CD14-positive monocyte (primary cell): ENCODE results near the gene GAS6. TPM values are rescaled to one million over a fixed set of nuclear protein-coding genes. Genes with fewer than 3 reads are reported as not detected.

Experiments
- DNase-seq, 3 donors: peaks; one replicate each; pipeline ENCODE4 v3.0.0-alpha.2; 2011 to 2022
- H2AFZ ChIP-seq: 2 replicates; pipeline ENCODE4 v1.6.0; 2012; ENCODE audit warnings: mild to moderate bottlenecking, low read depth, low read length, inconsistent platforms; ENCODE audit not compliant: insufficient read depth, poor library complexity, severe bottlenecking
- H3K27ac ChIP-seq, 2 donors: 1 replicate in 1 of 2; 2 replicates in 1 of 2; pipeline ENCODE4 v1.5.1; 2012 to 2013; ENCODE audit warnings: low read length in 2 of 2, control low read depth in 1 of 2, inconsistent platforms in 1 of 2, low read depth in 1 of 2, mild to moderate bottlenecking in 1 of 2
- H3K27me3 ChIP-seq, 2 donors: one replicate each; pipeline versions ENCODE4 v1.6.0 to v1.6.1; 2011 to 2013; ENCODE audit warnings: low read length in 2 of 2; ENCODE audit not compliant: control insufficient read depth in 2 of 2, insufficient read depth in 2 of 2
- H3K36me3 ChIP-seq, 2 donors: replicated peaks in 1 of 2; 1 replicate in 1 of 2; 2 replicates in 1 of 2; pipeline versions ENCODE4 v1.5.1 to v1.6.1; 2012 to 2013; ENCODE audit warnings: low read length in 2 of 2, control low read depth in 1 of 2, inconsistent platforms in 1 of 2, mild to moderate bottlenecking in 1 of 2; ENCODE audit not compliant: insufficient read depth in 2 of 2, control insufficient read depth in 1 of 2
- H3K4me1 ChIP-seq, 2 donors: 1 replicate in 1 of 2; 2 replicates in 1 of 2; pipeline versions ENCODE4 v1.5.1 to v1.6.1; 2012 to 2013; ENCODE audit warnings: low read length in 2 of 2, control low read depth in 1 of 2, inconsistent platforms in 1 of 2, mild to moderate bottlenecking in 1 of 2, moderate library complexity in 1 of 2; ENCODE audit not compliant: insufficient read depth in 2 of 2, control insufficient read depth in 1 of 2
- H3K4me2 ChIP-seq: replicated peaks from 2 replicates; pipeline ENCODE3; 2012; ENCODE audit warnings: low read length, moderate library complexity, mild to moderate bottlenecking; ENCODE audit not compliant: poor library complexity, severe bottlenecking; ENCODE audit errors: extremely low read depth
- H3K4me3 ChIP-seq, 3 experiments: fragments of 200-600 bp in 1 of 3; sonication (generic) in 1 of 3; replicated peaks in 1 of 3; 1 replicate in 2 of 3; 2 replicates in 1 of 3; pipeline ENCODE4 v1.5.1; 2011 to 2013; ENCODE audit warnings: low read length in 3 of 3, mild to moderate bottlenecking in 3 of 3, control low read depth in 2 of 3, low read depth in 2 of 3, inconsistent platforms in 1 of 3, moderate library complexity in 1 of 3
- H3K79me2 ChIP-seq: 2 replicates; pipeline ENCODE4 v1.6.0; 2012; ENCODE audit warnings: mild to moderate bottlenecking, control low read depth, inconsistent platforms, low read length, moderate library complexity; ENCODE audit not compliant: insufficient read depth
- H3K9ac ChIP-seq: 2 replicates; pipeline ENCODE4 v1.6.0; 2017; ENCODE audit warnings: low read length, mild to moderate bottlenecking; ENCODE audit not compliant: insufficient read depth, poor library complexity, severe bottlenecking
- H3K9me3 ChIP-seq, 2 donors: replicated peaks in 1 of 2; 1 replicate in 1 of 2; 2 replicates in 1 of 2; pipeline versions ENCODE4 v1.5.1 to v1.6.1; 2012 to 2013; ENCODE audit warnings: low read length in 2 of 2, control low read depth in 1 of 2; ENCODE audit not compliant: control insufficient read depth in 1 of 2, insufficient read depth in 1 of 2
- H4K20me1 ChIP-seq: 2 replicates; pipeline ENCODE4 v1.6.0; 2012; ENCODE audit warnings: mild to moderate bottlenecking, low read length, control low read depth, moderate library complexity; ENCODE audit not compliant: insufficient read depth
- H3K27ac Mint-ChIP-seq, 7 donors: one replicate each; pipeline ENCODE4 v1.8.0; 2020; ENCODE audit warnings: mild to moderate bottlenecking in 7 of 7, mixed read lengths in 7 of 7, moderate library complexity in 6 of 7, inconsistent platforms in 2 of 7
- H3K27me3 Mint-ChIP-seq, 3 donors: one replicate each; pipeline ENCODE4 v1.8.0; 2021 to 2022; ENCODE audit warnings: low read depth in 3 of 3, mild to moderate bottlenecking in 3 of 3, mixed read lengths in 3 of 3, moderate library complexity in 3 of 3, inconsistent platforms in 1 of 3
- H3K36me3 Mint-ChIP-seq, 2 donors: one replicate each; pipeline ENCODE4 v1.8.0; 2020; ENCODE audit warnings: mixed read lengths in 2 of 2, inconsistent platforms in 1 of 2, mild to moderate bottlenecking in 1 of 2
- H3K4me1 Mint-ChIP-seq: one replicate; pipeline ENCODE4 v1.8.0; 2020; ENCODE audit warnings: mild to moderate bottlenecking, mixed read lengths
- H3K4me3 Mint-ChIP-seq, 2 donors: one replicate each; pipeline ENCODE4 v1.8.0; 2020; ENCODE audit warnings: mild to moderate bottlenecking in 2 of 2, mixed read lengths in 2 of 2, moderate library complexity in 1 of 2
- H3K9me3 Mint-ChIP-seq, 7 donors: one replicate each; pipeline ENCODE4 v1.8.0; 2020 to 2022; ENCODE audit warnings: mixed read lengths in 7 of 7, mild to moderate bottlenecking in 6 of 7, moderate library complexity in 6 of 7, inconsistent platforms in 2 of 7
- CTCF ChIP-seq: fragments of 200-600 bp; IDR thresholded peaks from one replicate; pipeline ENCODE4 v1.8.0; 2022; ENCODE audit warnings: antibody characterized with exemption, mild to moderate bottlenecking
- WGBS: methylation state at CpG from one replicate; pipeline ENCODE4 v1.1.5; 2013; ENCODE audit warnings: missing lambda C conversion rate; ENCODE audit not compliant: insufficient coverage; 5-methylcytosine and 5-hydroxymethylcytosine counted together
- intact Hi-C, 2 donors: fragments of 100-400 bp; cut with micrococcal nuclease; formaldehyde crosslinking; loops; one replicate each; pipeline versions ENCODE4 v1.15.0 to v1.15.1; 2023
- polyA plus RNA-seq, 3 donors: library from polyadenylated mRNA; depleted of rRNA in 1 of 3; unstranded in 2 of 3; stranded (reverse) in 1 of 3; fragments of 300-500 nt in 2 of 3; fragments of >200 nt in 1 of 3; fragmentation: Illumina TruSeq in 2 of 3; gene quantifications; 1 replicate in 2 of 3; 2 replicates in 1 of 3; pipeline ENCODE4 v1.2.3, GENCODE V29; 2012 to 2021

The GAS6 gene
- polyA plus RNA-seq, 3 donors = 1.8 to 7.5 (median 1.9) TPM

GRCh38 chr13:113862931-113863523, 849 bp downstream of the GAS6 start:
- H4K20me1 ChIP-seq = no peaks in the 10 kb centered on the region
- peaks cover 20 to 28% of the 10 kb centered on the region in 2 donors for H3K4me1 ChIP-seq
- H3K79me2 ChIP-seq = no peaks in the 10 kb centered on the region
- intact Hi-C loops = no loop called here
- H3K4me1 Mint-ChIP-seq = peaks cover 25% of the 10 kb centered on the region
- peak overlapping the region in 1 of 7 donors; percentile 40 for H3K27ac Mint-ChIP-seq
- H3K9me3 ChIP-seq = no peaks in the 10 kb centered on the region
- H3K4me3 Mint-ChIP-seq = peak overlapping the region; percentile 85 to 87
- H2AFZ ChIP-seq = peak overlapping the region; percentile 80
- DNase-seq = peak; percentile 7 to 32 (median 25)
- peaks cover 8 to 9% of the 10 kb centered on the region in 2 donors for H3K36me3 Mint-ChIP-seq
- WGBS = 4% methylated on average over 51 of the region's 60 CpGs
- H3K9me3 Mint-ChIP-seq = peaks cover 5 to 16% (median 9%) of the 10 kb centered on the region in 7 donors
- peak overlapping the region; percentile 95 for H3K4me2 ChIP-seq
- peak overlapping the region; percentile 32 for H3K9ac ChIP-seq
- peaks cover 24 to 40% of the 10 kb centered on the region in 2 donors for H3K27me3 ChIP-seq
- no peaks in the 10 kb centered on the region for H3K36me3 ChIP-seq
- H3K27me3 Mint-ChIP-seq = peaks cover 36 to 55% (median 40%) of the 10 kb centered on the region in 3 donors
- TF ChIP-seq CTCF = no peak
- no peak overlapping the region for H3K27ac ChIP-seq
- peak overlapping the region; percentile 42 to 76 (median 60) for H3K4me3 ChIP-seq

- H3K4me1 ChIP-seq = peaks cover 20 to 28% of the 10 kb centered on the region in 2 donors
- Mint-ChIP-seq H3K4me1 (peaks cover 25% of the 10 kb centered on the region), H3K27ac (peak overlapping the region in 2 of 7 donors; percentile 14 to 25), H3K36me3 (peaks cover 8 to 9% of the 10 kb centered on the region in 2 donors), H3K4me3 (peak overlapping the region; percentile 85 to 87), H3K27me3 (peaks cover 33 to 50% (median 35%) of the 10 kb centered on the region in 3 donors), H3K9me3 (peaks cover 4 to 13% (median 7%) of the 10 kb centered on the region in 7 donors)
- intact Hi-C loops = no loop called here
- H3K4me2 ChIP-seq = peak overlapping the region; percentile 95
- peak overlapping the region; percentile 80 for H2AFZ ChIP-seq
- peaks cover 22 to 37% of the 10 kb centered on the region in 2 donors for H3K27me3 ChIP-seq
- TF ChIP-seq CTCF = no peak
- peak overlapping the region; percentile 32 for H3K9ac ChIP-seq
- H3K36me3 ChIP-seq = no peaks in the 10 kb centered on the region
- 72% methylated on average over 27 of the region's 31 CpGs for WGBS
- H3K27ac ChIP-seq = no peak overlapping the region
- no peaks in the 10 kb centered on the region for H3K79me2 ChIP-seq
- peak overlapping the region; percentile 42 to 76 (median 60) for H3K4me3 ChIP-seq
- H3K9me3 ChIP-seq = no peaks in the 10 kb centered on the region
- no peak for DNase-seq
- no peaks in the 10 kb centered on the region for H4K20me1 ChIP-seq
These were observed 1.5 kb downstream of the GAS6 start for GRCh38 chr13:113862191-113862930.
